Measurements from ENCODE around the gene MYO1A.
"Not testable (repeated sequence)": the region's sequence is repeated elsewhere in the genome, so short reads cannot be mapped to it uniquely, and the experiment has no call there.

The MYO1A gene

DNA sequence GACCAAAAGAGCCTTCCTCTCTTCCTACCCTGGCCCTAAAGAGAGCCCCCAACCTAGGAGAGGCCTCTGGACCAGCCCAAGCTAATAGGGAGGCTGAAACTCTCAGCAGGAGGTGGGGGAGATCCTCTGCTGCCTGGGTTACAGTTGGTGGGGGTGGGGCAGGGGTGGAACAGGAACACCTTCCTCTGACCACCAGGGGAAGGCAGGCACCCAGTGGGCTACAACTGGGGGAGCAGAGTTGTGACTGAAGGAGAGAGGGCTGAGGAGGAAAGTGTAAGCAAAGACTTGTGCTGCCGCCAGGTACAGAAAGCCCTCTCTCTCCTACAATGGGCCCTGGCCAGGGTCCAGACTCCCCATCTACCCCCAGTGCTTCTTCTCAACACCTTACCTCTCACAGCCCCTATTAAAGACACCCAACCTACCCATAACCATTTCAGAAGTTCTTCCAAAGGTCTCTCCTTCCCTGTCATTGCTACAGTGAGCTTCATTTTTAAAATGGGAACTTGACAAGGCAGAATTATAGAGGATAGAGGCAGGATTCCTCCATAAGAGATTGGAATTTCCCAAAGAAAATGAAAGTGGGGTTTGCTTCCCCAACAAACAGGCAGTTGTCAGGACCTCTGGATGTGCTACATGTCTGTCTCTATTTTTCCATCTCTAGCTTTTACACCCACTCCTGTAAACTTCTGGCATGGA is 1.4 kb downstream of the MYO1A start:
- DNase-seq (ENCODE audit: low read depth in 4 of 4, low spot score in 1 of 4) = no peak

DNA sequence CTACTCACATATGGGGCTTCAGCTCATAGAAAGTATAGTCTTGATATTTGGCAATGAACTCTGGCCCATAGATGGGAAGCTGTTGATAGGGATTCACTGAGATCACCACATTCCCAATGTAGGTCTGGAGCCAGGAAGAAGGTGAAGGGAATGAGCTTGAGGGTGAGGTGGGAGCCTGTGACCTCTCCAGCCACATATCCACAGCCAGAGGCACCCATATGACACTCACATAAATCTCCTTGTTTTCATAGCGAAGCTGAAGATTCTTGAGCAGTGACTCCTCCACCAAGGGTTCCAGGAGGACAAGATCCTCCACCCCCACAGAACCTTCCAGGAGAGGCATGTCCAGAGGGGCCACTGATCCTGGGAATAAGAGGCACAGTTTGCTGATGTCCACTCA is 1.9 kb downstream of the MYO1A start:
- no peak for DNase-seq (ENCODE audit: low read depth in 4 of 4, low spot score in 1 of 4)

DNA sequence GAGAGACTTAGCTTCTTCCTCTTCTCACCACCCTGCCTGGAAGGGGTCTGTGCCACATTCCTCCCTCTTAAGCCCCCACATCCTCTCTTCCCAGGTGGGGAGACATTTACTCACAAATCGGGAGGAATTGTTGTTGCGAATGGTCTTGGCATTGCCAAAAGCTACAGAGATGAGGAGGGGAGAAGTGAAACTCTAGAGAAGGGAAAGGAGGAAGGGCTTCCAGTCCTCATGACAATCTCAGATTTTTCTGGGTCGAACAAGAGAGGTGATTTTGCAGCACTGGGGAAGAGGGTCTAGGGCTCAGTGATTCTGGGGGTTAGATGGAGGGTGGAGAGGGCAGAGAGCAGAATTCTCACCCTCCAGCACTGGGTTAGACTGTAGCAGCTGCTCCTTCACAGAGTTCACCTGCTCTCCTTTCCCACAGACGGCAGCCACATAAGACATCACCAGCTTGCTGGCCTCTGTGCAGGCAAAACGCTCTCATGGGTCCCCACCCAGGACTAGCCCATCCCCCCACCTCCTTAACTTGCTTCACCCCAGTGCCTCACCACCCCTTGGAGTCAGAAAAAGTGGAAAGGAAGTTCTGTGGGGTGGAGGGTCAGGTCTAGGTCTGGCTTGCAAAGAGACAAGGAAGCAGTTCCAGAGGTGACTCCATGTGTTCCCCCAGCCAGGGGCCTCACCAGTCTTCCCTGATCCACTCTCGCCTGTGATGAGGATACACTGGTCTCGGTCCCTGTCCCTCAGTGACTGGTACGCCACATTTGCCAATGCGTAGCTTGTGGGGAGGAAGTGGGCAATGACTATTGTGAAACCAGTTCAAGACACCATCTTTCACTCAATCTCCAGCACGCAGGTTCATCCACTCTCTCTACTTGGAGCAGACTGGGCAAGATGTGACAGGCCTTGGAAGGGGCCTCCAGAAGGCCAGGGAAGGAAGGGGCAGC is 2.7 kb downstream of the MYO1A start:
- DNase-seq (ENCODE audit: low read depth in 4 of 4, low spot score in 1 of 4) = peak in 1 of 4 experiments; percentile 36

DNA sequence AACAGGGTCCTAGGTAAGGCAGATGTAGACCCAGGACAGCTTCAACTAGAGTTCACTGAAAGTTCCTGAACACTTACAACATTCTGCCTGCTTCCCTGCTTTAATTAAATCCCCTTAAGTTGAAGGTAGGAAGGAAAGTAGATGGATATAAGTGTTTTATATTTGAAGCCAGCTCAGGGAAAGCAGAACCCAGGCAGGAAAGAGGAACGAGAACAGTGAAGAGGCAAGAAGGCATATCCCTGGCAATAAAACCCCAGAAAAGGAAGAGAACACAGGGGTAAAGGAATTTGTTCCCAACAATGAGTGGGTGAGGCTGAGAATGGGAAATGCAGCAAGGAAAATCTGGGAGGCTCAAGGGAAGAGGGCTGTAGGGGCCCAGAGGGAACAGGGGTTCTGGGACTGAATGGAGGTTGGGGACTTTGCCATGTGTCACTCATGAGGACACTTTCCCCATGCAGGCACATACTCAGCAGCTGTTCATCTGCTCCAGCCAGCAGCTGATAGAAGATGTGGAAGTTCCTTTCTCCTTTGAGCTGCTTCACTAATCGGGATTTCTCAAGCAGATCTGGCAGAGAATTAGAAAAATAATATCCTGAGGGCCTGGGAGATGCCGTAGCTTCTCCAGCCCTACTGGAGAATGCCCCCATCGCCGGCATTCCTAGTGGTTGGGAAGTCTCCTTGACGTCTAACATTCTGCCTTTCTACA is 3.7 kb downstream of the MYO1A start:
- DNase-seq (ENCODE audit: low read depth in 4 of 4, low spot score in 1 of 4) = no peak

DNA sequence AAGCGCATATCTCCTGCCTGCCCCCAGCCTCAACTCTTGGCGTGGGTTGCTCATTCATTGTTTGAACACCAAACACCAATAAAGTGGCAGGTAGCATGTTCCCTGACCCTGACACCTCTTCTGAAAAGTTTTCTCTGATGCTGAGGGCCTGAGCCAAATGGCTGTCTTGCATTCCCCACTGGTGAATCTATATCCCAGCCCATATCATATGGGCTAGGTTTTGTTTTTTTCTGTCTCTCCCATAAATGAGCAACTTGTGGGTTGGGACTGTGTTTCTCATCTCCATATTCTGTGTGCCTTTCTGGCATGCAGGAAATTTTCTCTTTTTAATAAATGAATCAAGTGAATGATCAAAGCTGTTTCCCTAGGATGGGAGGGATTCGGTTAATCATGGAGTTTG is 5.0 kb downstream of the MYO1A start:
- no peak for DNase-seq (ENCODE audit: low read depth in 4 of 4, low spot score in 1 of 4)

DNA sequence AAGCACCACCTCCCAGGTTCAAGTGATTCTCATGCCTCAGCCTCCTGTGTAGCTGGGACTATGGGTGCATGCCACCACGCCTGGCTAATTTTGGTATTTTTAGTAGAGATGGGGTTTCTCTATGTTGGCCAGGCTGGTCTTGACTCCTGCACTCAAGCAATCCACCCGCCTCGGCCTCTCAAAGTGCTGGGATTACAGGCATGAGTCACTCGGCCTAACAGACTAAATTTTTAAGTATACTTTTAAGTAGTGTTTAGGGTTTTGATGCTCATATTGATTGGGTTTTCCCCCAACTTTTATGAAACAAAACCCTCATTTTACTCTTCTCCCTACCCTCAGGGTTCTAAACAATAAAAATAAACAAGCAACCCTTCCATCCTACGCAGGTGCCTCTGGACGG is 5.5 kb downstream of the MYO1A start:
- no peak for DNase-seq (ENCODE audit: low read depth in 4 of 4, low spot score in 1 of 4)

DNA sequence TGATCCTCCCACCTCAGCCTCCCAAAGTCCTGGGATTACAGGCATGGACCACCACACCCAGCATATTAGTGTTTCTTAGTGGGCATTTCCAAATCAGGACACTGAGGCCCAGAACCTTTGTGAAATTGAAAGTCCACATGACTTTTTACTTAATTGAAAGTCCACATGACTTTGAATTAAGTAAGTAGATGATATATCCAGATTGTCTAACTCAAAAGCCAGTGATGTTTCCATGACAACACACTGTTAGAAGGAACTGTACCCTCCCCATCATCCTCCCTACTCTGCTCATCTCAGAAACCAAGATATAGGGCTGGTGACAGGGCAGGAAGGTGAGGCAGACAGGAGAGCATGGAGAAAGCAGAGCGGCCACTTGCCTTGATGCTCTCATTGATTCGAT is 7.2 kb downstream of the MYO1A start:
- no peak for DNase-seq (ENCODE audit: low read depth in 4 of 4, low spot score in 1 of 4)

DNA sequence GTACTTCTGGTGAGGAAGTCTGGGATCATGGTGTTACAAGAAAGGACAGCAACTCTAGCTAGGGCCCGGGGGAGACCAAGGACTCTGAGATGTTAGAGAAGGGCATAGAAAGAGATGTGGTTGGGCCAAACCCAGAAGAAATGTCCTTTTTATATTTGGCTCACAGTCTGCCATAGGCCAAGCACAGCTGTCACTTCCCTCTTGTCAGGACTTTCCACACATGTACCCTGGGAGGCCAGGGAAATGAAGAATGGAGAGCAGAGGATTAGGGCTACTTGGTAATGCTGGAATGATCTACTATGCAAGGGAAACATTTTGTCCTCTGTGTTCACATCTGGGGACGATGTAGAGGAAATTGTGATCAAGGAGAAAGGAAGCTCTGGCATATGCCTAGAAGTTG is 9.2 kb downstream of the MYO1A start:
- DNase-seq (ENCODE audit: low read depth in 4 of 4, low spot score in 1 of 4) = no peak

DNA sequence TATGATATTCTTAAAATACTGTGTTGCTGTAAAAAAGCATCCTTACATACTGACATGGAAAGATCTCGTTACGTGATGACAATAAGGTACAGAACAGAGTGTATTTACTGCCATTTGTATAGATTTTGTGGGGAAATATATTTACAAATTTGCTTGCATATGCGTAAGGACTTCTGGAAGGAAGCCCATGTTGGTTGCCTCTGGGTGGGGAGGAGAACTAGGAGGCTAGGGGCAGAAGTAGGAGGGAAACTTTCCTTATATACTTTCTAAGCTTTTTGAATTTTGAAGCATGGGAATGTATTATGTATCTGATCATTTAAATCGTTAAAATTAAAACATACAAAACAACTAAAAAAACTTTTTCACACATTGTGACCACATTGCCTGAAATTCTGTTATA is 9.7 kb downstream of the MYO1A start:
- no peak for DNase-seq (ENCODE audit: low read depth in 4 of 4, low spot score in 1 of 4)

DNA sequence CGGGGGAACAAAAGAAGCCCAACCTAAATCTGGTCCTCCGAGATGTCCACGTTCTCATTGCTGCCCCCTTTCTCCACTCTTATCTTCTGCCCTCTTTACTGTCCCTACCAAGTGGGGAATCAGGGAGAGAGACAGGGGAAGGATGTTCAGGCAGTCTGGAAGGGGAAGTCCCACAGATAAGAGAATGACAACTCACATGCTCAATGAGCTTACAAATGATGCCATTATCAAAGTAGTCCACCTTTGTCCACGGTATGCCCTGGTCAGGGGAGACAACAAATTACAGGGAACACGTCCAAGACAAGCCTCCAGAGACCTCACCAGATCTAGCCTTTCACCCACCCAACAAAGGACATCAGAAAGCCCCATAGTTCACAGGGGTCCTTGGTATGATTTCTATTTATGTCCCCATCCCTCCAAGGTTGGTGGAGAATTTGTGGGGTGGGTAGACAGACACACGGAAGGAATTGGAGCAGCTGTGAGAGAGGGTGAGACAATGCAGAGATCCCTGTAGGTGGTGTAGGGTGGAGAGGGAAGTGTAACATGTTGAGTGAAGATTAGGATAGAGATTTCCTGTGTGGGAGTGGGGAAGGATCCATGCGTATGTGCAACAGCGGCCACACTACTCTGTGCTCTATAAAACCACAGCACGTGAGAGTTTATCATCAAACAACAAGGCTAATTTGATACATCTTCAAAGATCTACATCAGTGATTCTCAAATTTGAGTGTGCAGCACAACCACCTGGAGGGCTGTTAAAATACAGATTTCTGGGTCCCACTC is 10.7 kb downstream of the MYO1A start:
- DNase-seq (ENCODE audit: low read depth in 4 of 4, low spot score in 1 of 4) = no peak

DNA sequence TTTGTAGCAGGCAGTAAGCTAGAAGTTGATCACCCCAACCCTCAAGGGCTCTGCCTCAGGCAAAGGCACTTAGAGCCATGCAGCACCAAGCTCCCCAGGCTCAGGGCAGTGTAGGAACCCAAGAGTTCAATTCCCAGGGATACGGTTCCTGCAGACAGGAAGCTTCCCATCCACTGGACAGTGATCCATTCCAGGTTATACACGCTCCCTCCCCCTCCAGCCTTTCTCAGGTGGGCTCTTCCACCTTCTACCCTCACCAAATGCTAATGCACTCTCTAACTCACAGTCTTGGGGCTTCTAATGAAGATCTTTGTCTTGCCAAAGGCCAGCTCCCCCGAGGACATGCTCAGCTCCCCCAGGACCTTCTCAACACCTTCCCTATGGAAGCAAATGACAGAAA is 12.7 kb downstream of the MYO1A start:
- DNase-seq (ENCODE audit: low read depth in 4 of 4, low spot score in 1 of 4) = no peak

DNA sequence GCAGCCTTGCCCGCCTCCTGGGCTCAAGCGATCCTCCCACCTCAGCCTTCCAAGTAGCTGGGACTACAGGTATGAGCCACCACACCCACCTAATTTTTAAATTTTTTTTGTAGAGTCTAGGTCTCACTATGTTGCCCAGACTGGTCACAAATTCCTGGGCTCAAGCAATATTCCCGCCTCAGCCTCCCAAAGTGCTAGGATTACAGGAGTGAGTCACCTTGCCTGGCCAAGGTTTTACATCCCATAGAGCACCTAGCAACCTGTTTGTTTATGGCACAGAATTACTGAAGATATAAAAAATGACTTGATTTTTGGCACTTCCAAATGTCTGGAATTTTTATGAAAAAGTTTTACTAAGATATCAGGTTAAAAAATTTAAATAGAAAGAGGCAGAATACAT is 16.5 kb downstream of the MYO1A start:
- DNase-seq (ENCODE audit: low read depth in 4 of 4, low spot score in 1 of 4) = no peak

DNA sequence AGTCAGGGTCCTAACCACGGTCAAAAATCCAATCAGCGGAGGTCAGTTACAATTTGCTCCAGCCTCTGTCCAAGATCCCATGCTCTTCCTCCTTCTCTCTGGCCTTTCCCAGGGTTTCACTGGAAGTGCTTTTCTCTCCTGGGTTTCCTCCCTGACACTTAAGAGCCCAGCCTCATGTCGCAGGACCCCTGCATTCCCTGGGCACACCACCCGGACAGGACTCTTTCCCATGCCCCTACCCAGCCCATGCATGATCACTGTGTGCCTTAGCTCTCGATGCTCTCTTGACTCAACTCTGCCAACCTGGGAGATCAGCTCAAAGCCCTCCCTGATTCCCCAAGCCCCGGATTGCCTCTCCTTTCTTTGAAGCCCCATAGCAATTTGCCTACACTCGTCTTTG is 18.1 kb downstream of the MYO1A start:
- DNase-seq (ENCODE audit: low read depth in 4 of 4, low spot score in 1 of 4) = no peak

DNA sequence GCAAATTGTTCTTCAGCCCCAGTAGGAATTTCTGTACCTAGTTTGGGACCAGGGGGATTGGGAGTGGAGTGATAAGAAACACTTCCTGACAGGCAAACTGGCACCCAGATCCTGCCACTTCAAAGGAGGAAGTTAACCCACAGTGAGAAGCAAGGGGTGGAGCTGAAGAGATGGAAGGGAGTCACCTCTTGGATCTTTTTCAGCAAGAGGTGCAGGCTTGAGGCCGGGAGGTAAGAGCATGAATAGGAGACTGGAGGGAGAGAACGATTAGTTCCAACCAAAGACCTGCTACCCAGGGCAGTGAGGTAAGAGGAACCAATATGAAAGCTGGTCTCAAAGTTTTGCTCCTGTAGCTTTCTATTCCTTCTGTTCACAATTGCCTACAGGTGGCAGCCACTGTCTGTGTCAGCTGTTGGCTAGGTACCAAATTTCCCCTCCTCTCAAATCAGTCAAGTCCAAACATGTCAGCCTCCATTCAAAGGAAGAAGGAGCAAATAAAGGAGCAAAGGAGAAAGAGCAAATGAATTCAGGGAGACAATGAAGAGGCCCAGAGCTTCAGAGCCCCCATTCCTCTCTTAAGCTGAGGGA is 18.7 kb downstream of the MYO1A start:
- no peak for DNase-seq (ENCODE audit: low read depth in 4 of 4, low spot score in 1 of 4)

DNA sequence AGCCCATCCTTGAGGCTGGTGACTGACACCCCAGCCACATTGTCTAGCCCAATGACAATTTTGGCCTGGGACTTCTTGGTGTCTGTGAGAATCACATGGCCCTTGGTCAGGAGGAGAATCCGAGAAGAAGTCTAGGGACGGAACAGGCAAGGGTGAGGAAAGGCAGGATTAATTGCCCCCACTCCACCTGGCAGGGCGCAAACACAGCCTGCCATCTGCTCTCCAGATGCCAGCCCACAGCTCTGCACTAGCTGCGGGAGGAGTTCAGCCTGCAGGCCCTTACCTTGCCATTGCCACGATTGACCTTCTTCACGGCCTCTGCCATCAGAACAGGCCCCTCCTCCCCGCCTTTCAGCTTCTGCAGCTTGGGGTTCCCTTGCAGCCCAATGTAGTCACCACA is 20.5 kb downstream of the MYO1A start:
- no peak for DNase-seq (ENCODE audit: low read depth in 4 of 4, low spot score in 1 of 4)

DNA sequence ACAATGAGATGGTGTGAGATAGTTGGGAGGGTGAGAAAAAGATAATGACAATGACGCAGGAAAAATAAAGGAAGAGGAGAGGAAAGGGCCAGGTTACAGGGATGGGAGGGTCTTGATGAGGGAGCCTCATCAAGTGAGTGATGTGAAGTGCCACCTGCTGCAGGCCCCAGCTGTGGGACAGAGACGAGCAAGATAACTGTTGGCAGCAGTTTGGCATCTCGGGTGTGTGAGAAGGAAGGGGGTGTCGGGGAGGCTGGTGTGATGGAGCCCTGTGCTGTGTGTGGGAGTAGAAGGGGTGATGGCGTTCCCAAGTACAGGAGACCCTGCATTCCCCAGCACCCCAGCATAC is 22.1 kb downstream of the MYO1A start:
- DNase-seq (ENCODE audit: low read depth in 4 of 4, low spot score in 1 of 4) = no peak

DNA sequence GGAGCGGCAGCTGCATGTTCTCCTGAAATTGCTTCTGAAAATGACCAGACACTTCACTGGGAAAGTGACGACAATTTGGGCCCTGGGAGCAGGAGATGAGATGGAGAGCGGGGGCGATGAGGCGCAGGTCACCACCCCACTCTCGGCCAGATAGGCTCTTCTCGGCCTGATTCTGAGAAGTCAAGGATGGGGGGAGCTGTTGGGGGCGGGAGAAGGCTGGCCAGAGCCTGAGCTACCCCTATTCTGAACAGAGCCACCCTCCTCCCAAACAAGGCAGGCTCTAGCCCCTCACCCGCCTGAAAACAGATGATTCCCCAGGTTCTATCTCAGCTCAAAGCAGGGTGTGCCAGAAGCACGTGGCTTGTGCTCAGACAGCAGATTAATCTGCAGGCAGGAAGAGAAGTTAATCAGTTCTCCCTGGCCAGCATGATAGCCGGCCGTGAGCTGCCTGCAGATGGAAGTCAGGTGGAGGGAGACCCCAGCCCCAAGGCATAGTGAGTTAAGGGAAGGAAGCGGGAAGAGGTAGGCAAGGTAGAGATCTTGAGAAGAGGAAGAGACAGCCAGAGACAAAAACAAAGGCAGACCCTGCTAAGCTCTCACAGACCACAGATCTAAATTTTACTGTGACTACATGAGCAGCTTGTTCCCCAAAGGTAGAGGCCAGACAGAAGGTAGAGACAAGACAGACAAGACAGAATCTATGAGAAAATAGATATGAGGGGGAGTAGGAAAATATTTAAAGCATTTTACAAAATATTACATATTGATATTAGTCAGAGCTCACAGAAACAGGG is 22.7 kb downstream of the MYO1A start:
- no peak for DNase-seq (ENCODE audit: low read depth in 4 of 4, low spot score in 1 of 4)

DNA sequence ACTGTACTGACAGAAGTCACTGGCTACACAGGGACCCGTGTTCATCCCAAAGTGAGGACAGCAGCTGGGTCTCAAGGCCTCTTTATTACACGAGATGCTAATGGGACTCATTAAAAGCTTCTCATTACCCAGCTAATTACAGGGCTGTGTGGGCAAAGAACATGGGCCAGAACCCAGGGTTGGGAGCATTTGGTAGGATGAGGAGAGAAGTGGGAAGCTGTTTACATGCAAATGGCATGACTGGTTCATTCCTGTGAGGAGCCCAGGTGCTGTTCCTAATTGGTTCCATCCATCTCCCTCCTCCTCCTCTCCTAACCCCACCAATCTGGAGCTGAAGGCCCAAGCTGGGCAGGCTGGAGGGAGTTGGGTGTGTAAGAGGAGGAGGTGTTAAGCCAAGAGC is 24.7 kb downstream of the MYO1A start:
- no peak for DNase-seq (ENCODE audit: low read depth in 4 of 4, low spot score in 1 of 4)

DNA sequence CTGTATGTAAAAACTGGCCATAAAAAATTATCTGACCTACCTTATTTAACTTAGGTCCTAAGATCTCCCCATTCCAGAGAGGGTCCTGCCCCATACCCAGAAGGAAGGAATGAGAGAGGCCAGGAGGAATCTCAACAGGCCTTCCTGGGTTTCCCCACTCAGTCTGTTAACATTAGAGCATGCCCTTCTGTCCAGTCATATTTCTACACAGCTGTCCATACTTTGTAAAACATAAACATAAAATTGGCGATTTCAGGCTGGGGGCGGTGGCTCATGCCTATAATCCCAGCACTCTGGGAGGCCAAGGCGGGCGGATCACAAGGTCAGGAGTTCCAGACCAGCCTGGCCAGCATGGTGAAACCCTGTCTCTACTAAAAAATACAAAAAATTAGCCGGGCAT is 27.6 kb downstream of the MYO1A start:
- DNase-seq (ENCODE audit: low read depth in 4 of 4, low spot score in 1 of 4) = not testable (repeated sequence)
